WTC11 (cell line): ENCODE measurements around the gene ARAP2. TPM values are rescaled to one million over a fixed set of nuclear protein-coding genes. Genes with fewer than 3 reads are reported as not detected.

Experiments used
- ATAC-seq: fragments of 200-7000 bp; cut with Tn5 transposase; 2 replicates; pipeline ENCODE4 v1.10.0; 2021; ENCODE audit warnings: mild to moderate bottlenecking, moderate library complexity
- CTCF ChIA-PET: fragments of 300-600 bp; sonication (Branson Sonifier 250); formaldehyde crosslinking; loops from one replicate; lab custom pipeline; 2021; ENCODE audit warnings: antibody characterized with exemption; lab: Charles Lee
- POLR2A ChIA-PET: fragments of 350-600 bp; sonication (Branson Sonifier 250); formaldehyde crosslinking; loops from one replicate; lab custom pipeline; 2021; ENCODE audit warnings: antibody characterized with exemption; lab: Charles Lee
- DNase-seq: peaks from one replicate; pipeline ENCODE4 v3.0.0; 2021; ENCODE audit warnings: low spot score
- H3K27ac Mint-ChIP-seq: 2 replicates; pipeline ENCODE4 v1.8.0; 2021; ENCODE audit warnings: mixed read lengths
- H3K27me3 Mint-ChIP-seq: 2 replicates; pipeline ENCODE4 v1.8.0; 2021; ENCODE audit warnings: low read depth, mild to moderate bottlenecking, moderate library complexity, mixed read lengths
- H3K36me3 Mint-ChIP-seq: 2 replicates; pipeline ENCODE4 v1.8.0; 2021; ENCODE audit warnings: mixed read lengths
- H3K4me1 Mint-ChIP-seq: 2 replicates; pipeline ENCODE4 v1.8.0; 2022; ENCODE audit warnings: mixed read lengths
- H3K4me3 Mint-ChIP-seq: 2 replicates; pipeline ENCODE4 v1.8.0; 2021; ENCODE audit warnings: mild to moderate bottlenecking, moderate library complexity, mixed read lengths
- H3K9me3 Mint-ChIP-seq: 2 replicates; pipeline ENCODE4 v1.8.0; 2021; ENCODE audit warnings: mixed read lengths
- ESRRA ChIP-seq: sonication (generic); formaldehyde crosslinking; IDR thresholded peaks from 2 replicates; pipeline ENCODE4 v1.8.1; 2022; ENCODE audit warnings: mild to moderate bottlenecking, missing genetic modification reagents, borderline replicate concordance
- FOXP1 ChIP-seq: sonication (generic); formaldehyde crosslinking; IDR thresholded peaks from 2 replicates; pipeline ENCODE4 v1.8.0; 2022; ENCODE audit warnings: missing genetic modification reagents, mild to moderate bottlenecking, moderate library complexity, borderline replicate concordance
- GRHL2 ChIP-seq: fragments of 250-450 bp; sonication (Bioruptor Pico); IDR thresholded peaks from 2 replicates; pipeline ENCODE4 v1.8.0; 2022; ENCODE audit warnings: mild to moderate bottlenecking, moderate library complexity; ENCODE audit not compliant: insufficient replicate concordance, severe bottlenecking
- MXD4 ChIP-seq: fragments of 250-450 bp; sonication (Bioruptor Pico); IDR thresholded peaks from 2 replicates; pipeline ENCODE4 v1.8.0; 2021; ENCODE audit warnings: mild to moderate bottlenecking, moderate library complexity, borderline replicate concordance
- MYBL2 ChIP-seq: sonication (generic); formaldehyde crosslinking; IDR thresholded peaks from 2 replicates; pipeline ENCODE4 v1.8.1; 2023; ENCODE audit warnings: mild to moderate bottlenecking, moderate library complexity, missing genetic modification reagents
- NFE2L1 ChIP-seq: sonication (generic); formaldehyde crosslinking; IDR thresholded peaks from 2 replicates; pipeline ENCODE4 v1.8.1; 2023; ENCODE audit warnings: missing genetic modification reagents
- SMAD3 ChIP-seq: sonication (generic); formaldehyde crosslinking; IDR thresholded peaks from 2 replicates; pipeline ENCODE4 v1.8.0; 2022; ENCODE audit warnings: missing genetic modification reagents, mild to moderate bottlenecking, borderline replicate concordance
- SMAD4 ChIP-seq: sonication (generic); formaldehyde crosslinking; IDR thresholded peaks from 2 replicates; pipeline ENCODE4 v1.8.0; 2022; ENCODE audit warnings: mild to moderate bottlenecking, missing genetic modification reagents
- ZBTB21 ChIP-seq: sonication (generic); formaldehyde crosslinking; IDR thresholded peaks from 2 replicates; pipeline ENCODE4 v1.8.1; 2023; ENCODE audit warnings: mild to moderate bottlenecking, missing genetic modification reagents, borderline replicate concordance
- ZNF232 ChIP-seq: sonication (generic); formaldehyde crosslinking; IDR thresholded peaks from 2 replicates; pipeline ENCODE4 v1.8.0; 2022; ENCODE audit warnings: mild to moderate bottlenecking, missing genetic modification reagents
- ZNF396 ChIP-seq: fragments of 250-450 bp; sonication (Bioruptor Pico); IDR thresholded peaks from 2 replicates; pipeline ENCODE4 v1.8.0; 2021; ENCODE audit warnings: mild to moderate bottlenecking, moderate library complexity, borderline replicate concordance
- ZNF671 ChIP-seq: fragments of 250-450 bp; sonication (Bioruptor Pico); IDR thresholded peaks from 2 replicates; pipeline ENCODE4 v1.8.0; 2021; ENCODE audit warnings: mild to moderate bottlenecking
- total RNA-seq: library from RNA; stranded (reverse); gene quantifications from 3 replicates; pipeline ENCODE4 v1.2.3, GENCODE V29; 2021
- TF ChIP-seq, protein P1 (sequence below): sonication (generic); formaldehyde crosslinking; IDR thresholded peaks from 2 replicates; pipeline ENCODE4 v1.8.0; 2023; ENCODE audit warnings: missing genetic modification reagents
- TF ChIP-seq, protein P2 (sequence below): sonication (generic); formaldehyde crosslinking; IDR thresholded peaks from 2 replicates; pipeline ENCODE4 v1.8.1; 2022; ENCODE audit warnings: low read depth, missing genetic modification reagents, borderline replicate concordance
- TF ChIP-seq, protein P3 (sequence below): sonication (generic); formaldehyde crosslinking; IDR thresholded peaks from 2 replicates; pipeline ENCODE4 v1.8.1; 2023; ENCODE audit warnings: mild to moderate bottlenecking, missing genetic modification reagents
- TF ChIP-seq, protein P4 (sequence below): sonication (generic); formaldehyde crosslinking; IDR thresholded peaks from 2 replicates; pipeline ENCODE4 v1.8.1; 2023; ENCODE audit warnings: mild to moderate bottlenecking, missing genetic modification reagents, borderline replicate concordance
- TF ChIP-seq, protein P5 (sequence below): sonication (generic); formaldehyde crosslinking; IDR thresholded peaks from 2 replicates; pipeline ENCODE4 v1.8.1; 2022; ENCODE audit warnings: mild to moderate bottlenecking, missing genetic modification reagents, moderate library complexity, borderline replicate concordance
- TF ChIP-seq, protein P6 (sequence below): sonication (generic); formaldehyde crosslinking; IDR thresholded peaks from 2 replicates; pipeline ENCODE4 v1.8.0; 2022; ENCODE audit warnings: mild to moderate bottlenecking, missing genetic modification reagents
- TF ChIP-seq, protein P7 (sequence below): sonication (generic); formaldehyde crosslinking; conservative IDR thresholded peaks from 2 replicates; pipeline ENCODE4 v1.8.1; 2022; ENCODE audit warnings: mild to moderate bottlenecking, missing genetic modification reagents

The ARAP2 gene
- total RNA-seq, 1 experiment from 2014 or later = 1.0 TPM

DNA sequence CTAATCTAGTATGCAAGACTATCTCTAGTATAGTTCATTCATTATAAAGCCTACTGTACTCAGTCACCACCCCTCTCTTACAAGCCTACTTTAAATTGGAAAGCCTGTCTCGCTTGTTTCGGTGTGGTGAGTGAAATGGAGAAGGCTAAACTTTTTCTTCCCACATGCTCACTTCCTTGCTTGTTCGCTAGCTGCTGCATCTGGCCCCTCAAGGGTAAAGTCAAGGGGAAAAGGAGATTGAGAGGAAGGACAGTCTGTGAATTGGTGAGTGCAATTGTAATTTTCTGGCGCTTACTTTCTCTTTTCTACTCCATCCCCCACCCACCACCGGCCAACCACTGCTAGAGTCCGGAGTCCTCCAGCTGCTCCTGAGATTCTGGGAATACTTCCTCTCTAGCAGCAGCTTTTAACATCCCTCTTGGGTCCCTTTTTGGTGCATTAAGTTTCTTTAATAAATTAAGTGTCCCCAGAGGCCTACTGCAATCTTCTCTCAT is 12.1 kb upstream of the ARAP2 start:
- POLR2A ChIA-PET = interaction anchor here (0.6 kb wide), 1 partner anchor 13 kb away, joined by 3 read pairs; the partner anchor contains the start of gene ARAP2
- H3K9me3 Mint-ChIP-seq = no peaks in the 10 kb centered on the region
- H3K27ac Mint-ChIP-seq = no peak overlapping the region

More for the DNA sequence above, 12.1 kb upstream of the ARAP2 start:
- ATAC-seq (no peak), DNase-seq (no peak)
- TF ChIP-seq FOXP1 (CRISPR knock-in tag) (no peak), ESRRA (no peak), ZBTB21 (CRISPR knock-in tag) (no peak), MYBL2 (no peak), NFE2L1 (CRISPR knock-in tag) (no peak), ZNF232 (CRISPR knock-in tag) (no peak), SMAD4 (CRISPR knock-in tag) (no peak), SMAD3 (no peak), ZNF396 (CRISPR knock-in tag) (no peak), ZNF671 (no peak), MXD4 (CRISPR knock-in tag) (no peak), GRHL2 (CRISPR knock-in tag) (no peak)
- TF ChIP-seq, protein P1, sequence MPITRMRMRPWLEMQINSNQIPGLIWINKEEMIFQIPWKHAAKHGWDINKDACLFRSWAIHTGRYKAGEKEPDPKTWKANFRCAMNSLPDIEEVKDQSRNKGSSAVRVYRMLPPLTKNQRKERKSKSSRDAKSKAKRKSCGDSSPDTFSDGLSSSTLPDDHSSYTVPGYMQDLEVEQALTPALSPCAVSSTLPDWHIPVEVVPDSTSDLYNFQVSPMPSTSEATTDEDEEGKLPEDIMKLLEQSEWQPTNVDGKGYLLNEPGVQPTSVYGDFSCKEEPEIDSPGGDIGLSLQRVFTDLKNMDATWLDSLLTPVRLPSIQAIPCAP (CRISPR knock-in tag) = no peak
- TF ChIP-seq, protein P2, sequence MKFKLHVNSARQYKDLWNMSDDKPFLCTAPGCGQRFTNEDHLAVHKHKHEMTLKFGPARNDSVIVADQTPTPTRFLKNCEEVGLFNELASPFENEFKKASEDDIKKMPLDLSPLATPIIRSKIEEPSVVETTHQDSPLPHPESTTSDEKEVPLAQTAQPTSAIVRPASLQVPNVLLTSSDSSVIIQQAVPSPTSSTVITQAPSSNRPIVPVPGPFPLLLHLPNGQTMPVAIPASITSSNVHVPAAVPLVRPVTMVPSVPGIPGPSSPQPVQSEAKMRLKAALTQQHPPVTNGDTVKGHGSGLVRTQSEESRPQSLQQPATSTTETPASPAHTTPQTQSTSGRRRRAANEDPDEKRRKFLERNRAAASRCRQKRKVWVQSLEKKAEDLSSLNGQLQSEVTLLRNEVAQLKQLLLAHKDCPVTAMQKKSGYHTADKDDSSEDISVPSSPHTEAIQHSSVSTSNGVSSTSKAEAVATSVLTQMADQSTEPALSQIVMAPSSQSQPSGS (CRISPR knock-in tag) = no peak
- TF ChIP-seq, protein P3, sequence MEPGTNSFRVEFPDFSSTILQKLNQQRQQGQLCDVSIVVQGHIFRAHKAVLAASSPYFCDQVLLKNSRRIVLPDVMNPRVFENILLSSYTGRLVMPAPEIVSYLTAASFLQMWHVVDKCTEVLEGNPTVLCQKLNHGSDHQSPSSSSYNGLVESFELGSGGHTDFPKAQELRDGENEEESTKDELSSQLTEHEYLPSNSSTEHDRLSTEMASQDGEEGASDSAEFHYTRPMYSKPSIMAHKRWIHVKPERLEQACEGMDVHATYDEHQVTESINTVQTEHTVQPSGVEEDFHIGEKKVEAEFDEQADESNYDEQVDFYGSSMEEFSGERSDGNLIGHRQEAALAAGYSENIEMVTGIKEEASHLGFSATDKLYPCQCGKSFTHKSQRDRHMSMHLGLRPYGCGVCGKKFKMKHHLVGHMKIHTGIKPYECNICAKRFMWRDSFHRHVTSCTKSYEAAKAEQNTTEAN (CRISPR knock-in tag) = no peak
- TF ChIP-seq, protein P4, sequence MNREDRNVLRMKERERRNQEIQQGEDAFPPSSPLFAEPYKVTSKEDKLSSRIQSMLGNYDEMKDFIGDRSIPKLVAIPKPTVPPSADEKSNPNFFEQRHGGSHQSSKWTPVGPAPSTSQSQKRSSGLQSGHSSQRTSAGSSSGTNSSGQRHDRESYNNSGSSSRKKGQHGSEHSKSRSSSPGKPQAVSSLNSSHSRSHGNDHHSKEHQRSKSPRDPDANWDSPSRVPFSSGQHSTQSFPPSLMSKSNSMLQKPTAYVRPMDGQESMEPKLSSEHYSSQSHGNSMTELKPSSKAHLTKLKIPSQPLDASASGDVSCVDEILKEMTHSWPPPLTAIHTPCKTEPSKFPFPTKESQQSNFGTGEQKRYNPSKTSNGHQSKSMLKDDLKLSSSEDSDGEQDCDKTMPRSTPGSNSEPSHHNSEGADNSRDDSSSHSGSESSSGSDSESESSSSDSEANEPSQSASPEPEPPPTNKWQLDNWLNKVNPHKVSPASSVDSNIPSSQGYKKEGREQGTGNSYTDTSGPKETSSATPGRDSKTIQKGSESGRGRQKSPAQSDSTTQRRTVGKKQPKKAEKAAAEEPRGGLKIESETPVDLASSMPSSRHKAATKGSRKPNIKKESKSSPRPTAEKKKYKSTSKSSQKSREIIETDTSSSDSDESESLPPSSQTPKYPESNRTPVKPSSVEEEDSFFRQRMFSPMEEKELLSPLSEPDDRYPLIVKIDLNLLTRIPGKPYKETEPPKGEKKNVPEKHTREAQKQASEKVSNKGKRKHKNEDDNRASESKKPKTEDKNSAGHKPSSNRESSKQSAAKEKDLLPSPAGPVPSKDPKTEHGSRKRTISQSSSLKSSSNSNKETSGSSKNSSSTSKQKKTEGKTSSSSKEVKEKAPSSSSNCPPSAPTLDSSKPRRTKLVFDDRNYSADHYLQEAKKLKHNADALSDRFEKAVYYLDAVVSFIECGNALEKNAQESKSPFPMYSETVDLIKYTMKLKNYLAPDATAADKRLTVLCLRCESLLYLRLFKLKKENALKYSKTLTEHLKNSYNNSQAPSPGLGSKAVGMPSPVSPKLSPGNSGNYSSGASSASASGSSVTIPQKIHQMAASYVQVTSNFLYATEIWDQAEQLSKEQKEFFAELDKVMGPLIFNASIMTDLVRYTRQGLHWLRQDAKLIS (CRISPR knock-in tag) = no peak
- TF ChIP-seq, protein P5, sequence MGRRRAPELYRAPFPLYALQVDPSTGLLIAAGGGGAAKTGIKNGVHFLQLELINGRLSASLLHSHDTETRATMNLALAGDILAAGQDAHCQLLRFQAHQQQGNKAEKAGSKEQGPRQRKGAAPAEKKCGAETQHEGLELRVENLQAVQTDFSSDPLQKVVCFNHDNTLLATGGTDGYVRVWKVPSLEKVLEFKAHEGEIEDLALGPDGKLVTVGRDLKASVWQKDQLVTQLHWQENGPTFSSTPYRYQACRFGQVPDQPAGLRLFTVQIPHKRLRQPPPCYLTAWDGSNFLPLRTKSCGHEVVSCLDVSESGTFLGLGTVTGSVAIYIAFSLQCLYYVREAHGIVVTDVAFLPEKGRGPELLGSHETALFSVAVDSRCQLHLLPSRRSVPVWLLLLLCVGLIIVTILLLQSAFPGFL (CRISPR knock-in tag) = no peak
- TF ChIP-seq, protein P6, sequence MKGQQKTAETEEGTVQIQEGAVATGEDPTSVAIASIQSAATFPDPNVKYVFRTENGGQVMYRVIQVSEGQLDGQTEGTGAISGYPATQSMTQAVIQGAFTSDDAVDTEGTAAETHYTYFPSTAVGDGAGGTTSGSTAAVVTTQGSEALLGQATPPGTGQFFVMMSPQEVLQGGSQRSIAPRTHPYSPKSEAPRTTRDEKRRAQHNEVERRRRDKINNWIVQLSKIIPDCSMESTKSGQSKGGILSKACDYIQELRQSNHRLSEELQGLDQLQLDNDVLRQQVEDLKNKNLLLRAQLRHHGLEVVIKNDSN (CRISPR knock-in tag) = no peak
- TF ChIP-seq, protein P7, sequence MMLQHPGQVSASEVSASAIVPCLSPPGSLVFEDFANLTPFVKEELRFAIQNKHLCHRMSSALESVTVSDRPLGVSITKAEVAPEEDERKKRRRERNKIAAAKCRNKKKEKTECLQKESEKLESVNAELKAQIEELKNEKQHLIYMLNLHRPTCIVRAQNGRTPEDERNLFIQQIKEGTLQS = no peak
- Mint-ChIP-seq H3K4me1 (peaks cover 9% of the 10 kb centered on the region), H3K4me3 (peak overlapping the region; percentile 14; the same call in 1 of the 2 replicates), H3K27me3 (no peaks in the 10 kb centered on the region), H3K36me3 (no peaks in the 10 kb centered on the region)
- CTCF ChIA-PET = no interaction called here
